ENCODE results near the gene DOCK3.

Gene DOCK3

DNA sequence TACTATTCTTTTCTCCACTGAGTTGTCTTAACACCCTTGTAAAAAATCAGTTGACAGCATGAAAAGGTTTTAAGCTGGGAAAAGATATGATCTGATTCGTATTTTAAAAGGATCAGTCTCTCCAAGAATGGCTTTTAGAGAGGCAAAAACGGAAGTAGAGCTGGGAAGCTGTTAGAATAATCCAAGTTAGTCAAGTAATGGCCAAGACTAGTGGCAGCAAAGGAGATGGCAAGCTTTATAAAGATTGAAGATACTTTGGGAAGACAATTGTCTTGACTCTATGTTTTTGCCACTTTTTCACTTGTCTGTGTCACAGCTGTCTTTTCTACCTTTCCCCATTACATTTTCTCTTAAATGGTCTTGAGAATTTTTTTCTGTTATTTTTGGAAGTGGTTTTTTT, 466.8 kb downstream of the DOCK3 start:
- TF ChIP-seq CTCF (IDR thresholded peaks at IDR 0.05; ENCODE audit: insufficient read depth, low read length) (no peak), REST (IDR thresholded peaks at IDR 0.05; ENCODE audit: insufficient replicate concordance, low read depth) (no peak), GABPA (IDR thresholded peaks at IDR 0.05; ENCODE audit: low read depth) (no peak), SPI1 (IDR thresholded peaks at IDR 0.05; ENCODE audit: borderline replicate concordance, low read depth) (no peak), POLR2AphosphoS5 (IDR thresholded peaks at IDR 0.05; ENCODE audit: low read depth) (no peak)

GRCh38 chr3:51145811-51146585, 471.3 kb downstream of the DOCK3 start:
- no peak overlapping the region for H3K4me3 ChIP-seq (replicated peaks; ENCODE audit: insufficient read depth, low read length)
- TF ChIP-seq SPI1 (IDR thresholded peaks at IDR 0.05; ENCODE audit: borderline replicate concordance, low read depth), result no peak
- no peak for TF ChIP-seq CTCF (IDR thresholded peaks at IDR 0.05; ENCODE audit: insufficient read depth, low read length)
- no peak for TF ChIP-seq GABPA (IDR thresholded peaks at IDR 0.05; ENCODE audit: low read depth)
- TF ChIP-seq REST (IDR thresholded peaks at IDR 0.05; ENCODE audit: insufficient replicate concordance, low read depth), result no peak
- no peak overlapping the region for H3K27ac ChIP-seq (replicated peaks)
- H3K27me3 ChIP-seq (ENCODE audit: insufficient read depth, poor library complexity, severe bottlenecking), result no peaks in the 10 kb centered on the region
- no peak for DNase-seq (ENCODE audit: low read depth in 1 of 2, low spot score in 1 of 2)

More for the DNA sequence above, 466.8 kb downstream of the DOCK3 start:
- no peak for DNase-seq (ENCODE audit: low read depth in 1 of 2, low spot score in 1 of 2)
- H3K27me3 ChIP-seq (ENCODE audit: insufficient read depth, poor library complexity, severe bottlenecking), result no peaks in the 10 kb centered on the region
- H3K27ac ChIP-seq (replicated peaks), result no peak overlapping the region
- H3K4me3 ChIP-seq (replicated peaks; ENCODE audit: insufficient read depth, low read length), result no peak overlapping the region

GRCh38 chr3:51146781-51147180, 472.1 kb downstream of the DOCK3 start:
- TF ChIP-seq GABPA (IDR thresholded peaks at IDR 0.05; ENCODE audit: low read depth), result no peak
- no peak overlapping the region for H3K27ac ChIP-seq (replicated peaks)
- no peak overlapping the region for H3K4me3 ChIP-seq (replicated peaks; ENCODE audit: insufficient read depth, low read length)
- no peak for DNase-seq (ENCODE audit: low read depth in 1 of 2, low spot score in 1 of 2)
- H3K27me3 ChIP-seq (ENCODE audit: insufficient read depth, poor library complexity, severe bottlenecking), result no peaks in the 10 kb centered on the region

- Histone ChIP-seq H3K27me3 (ENCODE audit: insufficient read depth, poor library complexity, severe bottlenecking) (no peaks in the 10 kb centered on the region), H3K27ac (replicated peaks) (no peak overlapping the region), H3K4me3 (replicated peaks; ENCODE audit: insufficient read depth, low read length) (no peak overlapping the region)
- TF ChIP-seq SPI1 (IDR thresholded peaks at IDR 0.05; ENCODE audit: borderline replicate concordance, low read depth), result no peak
- no peak for TF ChIP-seq GABPA (IDR thresholded peaks at IDR 0.05; ENCODE audit: low read depth)
- TF ChIP-seq REST (IDR thresholded peaks at IDR 0.05; ENCODE audit: insufficient replicate concordance, low read depth), result no peak
- no peak for TF ChIP-seq CTCF (IDR thresholded peaks at IDR 0.05; ENCODE audit: insufficient read depth, low read length)
- TF ChIP-seq POLR2AphosphoS5 (IDR thresholded peaks at IDR 0.05; ENCODE audit: low read depth), result no peak
- DNase-seq (ENCODE audit: low read depth in 1 of 2, low spot score in 1 of 2), result no peak
These were observed 481.4 kb downstream of the DOCK3 start for GRCh38 chr3:51156147-51156546.

Measured in HL-60 (cell line).